Ammon's horn (tissue), 1 donor: ENCODE results near the gene NEMP1.
"Not testable (repeated sequence)": the region's sequence is repeated elsewhere in the genome, so short reads cannot be mapped to it uniquely, and the experiment has no call there.

Source experiments
- DNase-seq: peaks from one replicate; pipeline ENCODE4 v3.0.0-alpha.2; 2016; ENCODE audit warnings: low spot score

Gene NEMP1

GRCh38 chr12:57090924-57091637, 12.5 kb upstream of the NEMP1 start:
- DNase-seq = peak; percentile 86

DNA sequence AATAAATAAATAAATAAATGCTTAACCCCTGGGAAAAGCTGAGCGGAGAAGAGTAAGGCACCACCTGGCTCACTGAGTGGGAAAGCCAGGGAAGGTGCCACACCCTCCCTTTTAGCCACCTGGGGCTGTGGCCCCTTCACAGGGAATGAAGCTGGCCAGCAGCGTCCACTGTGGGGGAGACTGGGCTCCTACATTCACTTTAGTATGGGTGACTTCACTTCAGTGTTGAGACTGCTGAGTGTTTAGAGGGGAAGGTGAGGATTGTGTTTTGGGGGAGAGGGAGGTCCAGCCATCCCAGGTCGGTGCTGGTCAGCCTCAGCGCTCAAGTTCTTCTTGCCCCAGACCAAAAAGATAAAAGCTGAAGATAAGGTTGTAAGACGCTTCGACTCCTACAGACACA, 11.9 kb upstream of the NEMP1 start:
- no peak for DNase-seq

DNA sequence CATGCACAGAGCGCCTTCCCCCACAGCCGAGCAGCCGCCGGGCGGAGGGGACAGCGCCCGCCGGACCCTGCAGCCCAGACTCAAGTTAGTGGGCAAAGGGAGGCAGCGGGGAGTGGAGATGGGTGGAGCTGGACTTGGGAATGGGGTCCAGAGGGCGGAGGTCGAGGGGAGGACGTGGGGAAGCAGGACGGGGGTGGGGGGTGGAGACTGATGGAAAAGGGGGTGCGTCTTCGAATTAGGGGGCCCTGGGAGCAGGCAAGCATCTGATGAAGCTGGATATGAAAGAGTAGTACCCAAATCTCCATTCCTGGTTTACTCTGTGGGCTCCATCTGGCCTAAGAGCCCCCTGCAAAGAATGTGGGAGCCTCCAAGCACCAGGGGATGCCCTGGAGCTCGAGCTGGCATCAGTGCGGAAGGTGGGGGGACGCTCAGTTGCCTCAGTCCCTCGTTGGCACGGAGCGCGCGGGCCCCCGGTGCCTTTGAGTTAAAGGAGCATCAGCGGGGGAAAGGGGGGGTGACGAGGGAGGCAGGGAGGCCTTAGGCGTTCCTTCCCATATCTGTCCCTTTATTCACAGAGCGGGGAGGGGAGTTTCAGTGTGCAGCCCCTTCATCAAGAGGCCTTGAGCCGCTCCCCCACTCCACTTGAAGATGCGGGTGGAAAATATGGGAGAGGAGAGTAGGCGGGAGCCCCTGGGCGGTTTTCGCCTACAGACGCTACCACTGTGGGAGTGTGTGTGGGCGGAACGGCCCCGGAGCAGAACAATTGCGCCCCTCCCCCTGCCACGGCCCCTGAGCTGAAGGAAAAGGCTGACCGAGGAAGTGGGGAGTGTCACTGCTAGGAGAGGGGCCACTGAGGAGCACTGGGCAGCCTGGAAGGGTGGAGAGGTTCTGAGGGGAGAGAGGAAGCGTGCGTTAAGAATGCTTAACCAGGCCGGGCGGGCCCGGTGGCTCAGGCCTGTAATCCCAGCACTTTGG, 11.0 kb upstream of the NEMP1 start:
- peak; percentile 74 for DNase-seq

GRCh38 chr12:57088354-57089270, 10.0 kb upstream of the NEMP1 start, which contains the start of gene NAB2:
NAB2 (plus strand) TSS chr12:57089114; CDS start chr12:57089272, 158 bp downstream.
- peak; percentile 94 for DNase-seq

- DNase-seq = peak; percentile 62
Observed at GRCh38 chr12:57087691-57088353, 9.2 kb upstream of the NEMP1 start.

GRCh38 chr12:57087010-57087690, 8.6 kb upstream of the NEMP1 start:
- DNase-seq = peak; percentile 70

DNA sequence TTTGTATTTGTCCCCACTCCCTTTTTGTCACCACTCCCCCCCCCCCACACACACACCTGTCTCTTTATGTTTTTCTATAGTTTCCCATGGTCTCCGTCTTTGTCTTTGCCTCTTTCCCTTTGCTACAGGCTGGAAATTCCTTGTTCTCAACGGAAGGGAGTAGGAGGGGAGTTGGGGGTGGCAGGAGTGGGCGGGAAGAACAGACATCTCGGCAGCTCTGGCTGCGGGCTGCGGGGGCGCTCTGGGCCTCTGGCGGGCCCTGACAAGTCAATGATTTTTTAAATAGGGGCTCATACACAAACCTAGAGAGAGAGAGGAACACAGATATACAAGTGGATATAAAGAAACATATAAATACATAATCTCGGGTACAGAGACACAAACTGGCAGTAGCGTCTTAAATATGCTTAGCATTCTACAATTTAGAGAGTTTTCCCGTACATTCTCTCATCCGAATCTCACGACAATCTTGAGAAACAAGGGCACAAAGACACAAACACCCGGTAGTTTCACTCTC, 8.0 kb upstream of the NEMP1 start:
- DNase-seq = peak; percentile 73

GRCh38 chr12:57085999-57086492, 7.5 kb upstream of the NEMP1 start:
- no peak for DNase-seq

GRCh38 chr12:57080855-57081254, 2.3 kb upstream of the NEMP1 start:
- no peak for DNase-seq

DNA sequence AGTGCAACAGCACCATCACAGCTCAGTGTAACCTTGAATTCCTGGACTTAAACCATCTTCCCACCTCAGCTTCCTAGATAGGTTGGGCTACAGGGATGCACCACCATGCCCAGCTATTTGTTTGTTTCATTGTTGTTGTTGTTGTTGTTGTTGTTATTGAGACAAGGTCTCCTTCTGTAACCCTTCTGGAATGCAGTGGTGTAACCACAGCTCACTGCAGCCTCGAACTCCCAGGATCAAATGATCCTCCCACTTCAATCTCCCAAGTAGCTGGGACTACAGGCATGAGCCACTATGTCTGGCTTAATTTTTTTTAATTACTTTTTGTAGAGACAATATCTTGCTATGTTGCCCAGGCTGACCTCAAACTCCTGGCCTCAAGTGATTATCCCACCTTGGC, 1.2 kb upstream of the NEMP1 start:
- no peak for DNase-seq

DNA sequence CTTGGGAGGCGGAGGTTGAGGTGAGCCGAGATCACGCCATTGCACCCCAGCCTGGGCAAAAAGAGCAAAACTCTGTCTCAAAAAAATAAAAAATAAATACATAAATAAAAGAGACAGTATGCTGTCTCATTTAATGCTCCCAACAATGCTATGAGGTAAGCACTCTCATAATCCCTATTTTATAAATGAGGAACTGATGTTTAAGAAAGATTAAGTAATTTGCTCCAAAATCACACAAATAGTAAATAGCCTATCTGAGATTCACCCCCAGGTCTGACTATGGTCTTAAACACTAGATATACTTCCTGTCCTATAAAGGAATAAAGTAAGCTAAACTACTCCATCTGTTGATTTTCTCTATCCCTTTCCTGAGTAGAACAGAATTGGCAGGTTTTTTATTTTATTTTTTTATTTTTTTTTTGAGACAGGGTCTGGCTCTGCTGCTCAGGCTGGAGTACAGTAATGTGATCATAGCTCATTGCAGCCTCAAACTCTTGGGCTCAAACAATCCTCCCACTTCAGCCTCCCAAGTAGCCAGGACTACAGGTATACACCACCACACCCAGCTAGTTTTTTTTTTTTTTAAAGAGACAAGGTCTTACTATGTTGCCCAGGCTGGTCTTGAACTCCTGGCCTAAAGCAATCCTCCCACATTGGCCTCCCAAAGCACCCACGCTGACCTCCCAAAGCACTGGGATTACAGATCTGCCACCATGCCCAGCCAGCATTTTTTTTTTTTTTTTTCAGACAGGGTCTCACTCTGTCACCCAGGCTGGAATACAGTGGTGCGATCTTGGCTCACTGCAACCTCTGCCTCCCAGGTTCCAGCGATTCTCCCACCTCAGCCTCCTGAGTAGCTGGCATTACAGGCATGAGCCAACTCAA, 4.8 kb downstream of the NEMP1 start:
- not testable (repeated sequence) for DNase-seq

DNA sequence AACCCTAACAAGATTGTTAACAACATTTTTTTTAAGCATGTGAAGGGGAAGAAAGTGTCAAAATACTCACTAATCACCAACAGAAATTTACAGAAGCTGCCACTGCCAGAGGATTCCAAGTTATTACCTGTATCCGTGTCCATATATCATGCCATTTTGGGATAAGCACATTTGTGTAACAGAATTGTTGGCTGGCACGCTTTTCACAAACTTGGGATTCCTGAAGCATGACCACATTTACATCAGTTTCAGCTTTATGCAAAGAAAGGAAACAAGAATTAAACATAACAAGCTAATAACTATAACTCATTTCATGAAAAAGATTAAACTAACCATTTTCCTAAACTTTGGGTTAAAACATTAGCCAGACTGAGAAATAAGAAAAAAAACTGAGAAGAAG, 5.9 kb downstream of the NEMP1 start:
- DNase-seq = no peak

GRCh38 chr12:57069523-57069922, 9.1 kb downstream of the NEMP1 start:
- DNase-seq = peak; percentile 91

GRCh38 chr12:57066245-57066644, 12.3 kb downstream of the NEMP1 start:
- no peak for DNase-seq

DNA sequence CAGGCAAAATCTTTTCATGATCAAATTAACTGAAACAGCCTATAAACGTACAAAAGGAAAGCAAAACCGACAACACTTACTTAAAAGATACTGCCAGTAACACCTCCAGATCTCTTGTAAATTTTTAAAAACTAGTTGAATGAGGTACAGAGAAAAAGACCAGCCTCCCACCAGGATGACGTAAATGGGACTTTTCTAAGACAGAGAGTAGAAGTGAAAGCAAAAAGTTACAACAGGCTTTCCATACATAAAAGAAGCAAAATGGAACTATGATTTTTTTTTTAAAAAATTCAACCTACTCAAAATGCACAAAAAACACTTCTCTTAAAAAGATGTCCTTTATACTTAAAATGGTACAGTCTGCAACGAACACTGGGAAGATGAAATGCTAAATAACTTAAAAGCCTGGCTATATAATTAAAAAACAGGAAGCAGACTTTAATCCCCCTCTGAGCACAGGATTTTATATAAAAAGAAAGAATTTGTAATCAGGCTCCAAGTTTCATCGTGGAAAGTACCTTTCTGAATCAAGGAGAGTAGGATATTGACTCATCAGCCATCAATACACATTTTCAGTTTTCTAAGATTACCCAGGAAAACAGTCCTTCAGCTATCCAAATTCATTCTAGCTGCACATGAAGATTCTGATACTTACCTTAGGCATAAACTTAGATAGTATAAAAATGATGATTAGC, 14.5 kb downstream of the NEMP1 start:
- no peak for DNase-seq

GRCh38 chr12:57058454-57058853, 20.1 kb downstream of the NEMP1 start:
- DNase-seq = no peak

DNA sequence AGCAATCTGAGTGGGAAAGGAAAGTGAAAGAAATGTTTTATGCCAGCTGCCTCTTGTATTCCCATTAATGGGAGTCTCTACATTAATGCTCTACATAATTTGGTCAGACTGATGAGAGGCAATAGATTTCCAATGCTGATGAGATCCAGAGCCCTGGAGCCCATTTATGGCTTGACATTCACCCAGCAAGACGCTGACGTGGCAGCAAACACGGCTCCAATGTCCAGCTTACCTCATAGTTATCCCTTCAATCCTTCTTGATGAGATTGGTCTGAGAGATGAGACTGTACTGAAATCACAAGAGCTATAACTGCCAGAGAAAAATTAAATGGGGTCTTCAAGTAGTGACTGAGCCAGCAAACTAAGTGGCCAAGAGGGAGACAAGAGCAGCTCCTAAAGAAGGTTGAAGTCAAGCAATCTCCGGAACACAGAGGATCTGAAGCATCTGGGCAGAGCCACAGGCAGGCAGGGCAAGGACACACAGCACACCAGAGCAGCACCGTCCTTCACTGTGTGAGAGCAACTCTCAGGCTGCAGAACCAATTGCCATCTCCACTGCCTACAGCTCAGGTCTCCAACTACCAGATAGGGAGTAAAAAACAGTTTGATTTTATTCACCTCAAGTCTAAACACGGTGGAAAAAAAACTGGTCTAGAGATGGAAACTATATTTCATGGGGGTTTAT, 21.4 kb downstream of the NEMP1 start:
- no peak for DNase-seq

- DNase-seq = no peak
Observed at GRCh38 chr12:57055824-57056223, 22.8 kb downstream of the NEMP1 start.
